GM15510 (cell line): ENCODE measurements around the gene IL16.

Source experiments
- POLR2A ChIP-seq: IDR thresholded peaks from 3 replicates; pipeline ENCODE4 v1.6.1; 2011; ENCODE audit warnings: borderline replicate concordance; ENCODE audit not compliant: insufficient read length; ENCODE audit errors: extremely low read depth

IL16 gene

GRCh38 chr15:81293728-81294515 is 97.2 kb downstream of the IL16 start:
- no peak for TF ChIP-seq POLR2A

- TF ChIP-seq POLR2A: peak; percentile 32
These were observed 97.8 kb downstream of the IL16 start for GRCh38 chr15:81294516-81294880.

- TF ChIP-seq POLR2A: no peak
These were observed 98.9 kb downstream of the IL16 start for GRCh38 chr15:81295486-81296121.

GRCh38 chr15:81296186-81296585 is 99.5 kb downstream of the IL16 start:
- TF ChIP-seq POLR2A: no peak

- TF ChIP-seq POLR2A: peak; percentile 67
These were observed 100.0 kb downstream of the IL16 start for GRCh38 chr15:81296673-81297072.

- TF ChIP-seq POLR2A: no peak
These were observed 100.5 kb downstream of the IL16 start for GRCh38 chr15:81297147-81297572.

- TF ChIP-seq POLR2A: no peak
These were observed 101.2 kb downstream of the IL16 start for GRCh38 chr15:81297603-81298575.

- no peak for TF ChIP-seq POLR2A
These were observed 101.9 kb downstream of the IL16 start for GRCh38 chr15:81298611-81299010.

GRCh38 chr15:81299156-81299555 is 102.5 kb downstream of the IL16 start:
- no peak for TF ChIP-seq POLR2A

- TF ChIP-seq POLR2A: no peak
These were observed 103.1 kb downstream of the IL16 start for GRCh38 chr15:81299630-81300273.

GRCh38 chr15:81301385-81301784 is 104.7 kb downstream of the IL16 start:
- TF ChIP-seq POLR2A: no peak

- peak; percentile 34 for TF ChIP-seq POLR2A
These were observed 105.2 kb downstream of the IL16 start for GRCh38 chr15:81301815-81302399.

GRCh38 chr15:81302701-81303109 is 106.0 kb downstream of the IL16 start:
- no peak for TF ChIP-seq POLR2A

GRCh38 chr15:81303244-81304225 is 106.9 kb downstream of the IL16 start:
- peak; percentile 25 for TF ChIP-seq POLR2A

GRCh38 chr15:81304226-81304625 is 107.5 kb downstream of the IL16 start:
- TF ChIP-seq POLR2A: no peak
